HepG2 (cell line): ENCODE data around the gene DLX1. TPM values are rescaled to one million over a fixed set of nuclear protein-coding genes. Genes with fewer than 3 reads are reported as not detected.
A peak's percentile ranks its signal among the peaks of the same experiment; 100 is the strongest.

Source experiments
- AHR ChIP-seq: IDR thresholded peaks from 2 replicates; pipeline ENCODE4 v1.6.1; 2018; ENCODE audit warnings: missing genetic modification reagents, missing compliant biosample characterization
- ARID5B ChIP-seq: IDR thresholded peaks from 2 replicates; pipeline ENCODE4 v1.4.0; 2020; ENCODE audit warnings: mild to moderate bottlenecking, missing genetic modification reagents
- CBX5 ChIP-seq: sonication (generic); formaldehyde crosslinking; IDR thresholded peaks from 2 replicates; pipeline ENCODE4 v1.4.0; 2020; ENCODE audit warnings: missing genetic modification reagents, borderline replicate concordance
- CHD2 ChIP-seq: IDR thresholded peaks from 2 replicates; pipeline ENCODE4 v1.6.1; 2011; ENCODE audit warnings: low read depth, low read length, improper control_type of control experiment
- DMAP1 ChIP-seq: IDR thresholded peaks from 2 replicates; pipeline ENCODE4 v1.6.1; 2016
- HHEX ChIP-seq: IDR thresholded peaks from 2 replicates; pipeline ENCODE4 v1.6.1; 2016; ENCODE audit warnings: control low read depth
- IKZF5 ChIP-seq: IDR thresholded peaks from 2 replicates; pipeline ENCODE4 v1.6.1; 2018; ENCODE audit warnings: missing genetic modification reagents, mild to moderate bottlenecking, missing compliant biosample characterization
- ISX ChIP-seq: sonication (generic); formaldehyde crosslinking; conservative IDR thresholded peaks from 2 replicates; pipeline ENCODE4 v1.5.0; 2020; ENCODE audit warnings: missing genetic modification reagents
- KMT2A ChIP-seq: sonication (generic); formaldehyde crosslinking; IDR thresholded peaks from 2 replicates; pipeline ENCODE4 v1.4.0; 2020; ENCODE audit warnings: missing genetic modification reagents
- MAX ChIP-seq: IDR thresholded peaks from 2 replicates; pipeline ENCODE4 v1.6.1; 2012; ENCODE audit warnings: inconsistent platforms
- MIER2 ChIP-seq: IDR thresholded peaks from 2 replicates; pipeline ENCODE4 v1.6.1; 2016; ENCODE audit warnings: missing biosample characterization, missing genetic modification reagents
- MIXL1 ChIP-seq: IDR thresholded peaks from 2 replicates; pipeline ENCODE4 v1.6.1; 2016
- NFE2L2 ChIP-seq: fragments of 150-350 bp; IDR thresholded peaks from 2 replicates; pipeline ENCODE4 v1.6.1; 2014; ENCODE audit warnings: low read length
- RBM22 ChIP-seq: fragments of 200-400 bp; formaldehyde crosslinking; optimal IDR thresholded peaks from 2 replicates; pipeline ENCODE3; 2017; ENCODE audit warnings: mild to moderate bottlenecking, low read length, moderate library complexity
- SALL1 ChIP-seq: sonication (generic); formaldehyde crosslinking; IDR thresholded peaks from 2 replicates; pipeline ENCODE4 v1.8.0; 2022; ENCODE audit warnings: mild to moderate bottlenecking, missing genetic modification reagents
- SP1 ChIP-seq, 2 experiments: fragments of 450-650 bp in 1 of 2; sonication (generic) in 1 of 2; formaldehyde crosslinking in 1 of 2; IDR thresholded peaks; 2 replicates each; pipeline versions ENCODE4 v1.4.0 to v1.6.1; 2016 to 2020; ENCODE audit warnings: missing genetic modification reagents in 1 of 2
- TEAD3 ChIP-seq: optimal IDR thresholded peaks from 2 replicates; pipeline ENCODE3; 2016; ENCODE audit warnings: borderline replicate concordance
- WIZ ChIP-seq: sonication (generic); formaldehyde crosslinking; IDR thresholded peaks from 2 replicates; pipeline ENCODE4 v1.5.1; 2020; ENCODE audit warnings: mild to moderate bottlenecking, missing genetic modification reagents
- ZNF430 ChIP-seq: sonication (generic); formaldehyde crosslinking; IDR thresholded peaks from 2 replicates; pipeline ENCODE4 v1.9.0; 2021; ENCODE audit warnings: mild to moderate bottlenecking, missing genetic modification reagents
- ZNF768 ChIP-seq: sonication (generic); formaldehyde crosslinking; IDR thresholded peaks from 2 replicates; pipeline ENCODE4 v1.4.0; 2020; ENCODE audit warnings: missing genetic modification reagents
- polyA plus RNA-seq, 8 experiments: library from polyadenylated mRNA; depleted of rRNA in 3 of 8; stranded (reverse) in 7 of 8; unstranded in 1 of 8; fragments of >200 nt; fragmentation: Illumina TruSeq in 4 of 8; extraction: Trizol in 4 of 8; gene quantifications; 2 replicates each; pipeline versions ENCODE4 v1.2.1 to v1.2.3, GENCODE V29; 2011 to 2016; ENCODE audit warnings: low read depth in 4 of 8, missing spikeins in 1 of 8, mixed read lengths in 1 of 8; ENCODE audit not compliant: insufficient read depth in 1 of 8
- total RNA-seq, 5 experiments: library from RNA; depleted of rRNA; stranded (reverse); fragments of >200 nt; fragmentation: Illumina TruSeq; extraction: Trizol; gene quantifications; 2 replicates each; pipeline ENCODE4 v1.2.3, GENCODE V29; 2016; ENCODE audit warnings: low read depth in 1 of 5
- TF ChIP-seq, protein P1 (sequence below): sonication (generic); formaldehyde crosslinking; IDR thresholded peaks from 2 replicates; pipeline ENCODE4 v1.5.1; 2020; ENCODE audit warnings: mild to moderate bottlenecking, missing genetic modification reagents, moderate library complexity

DLX1 gene
- total and polyA plus RNA-seq, 2 of the 13 experiments (the other 11 are each of a cell fraction or from before 2014, with no cell fraction given): 0.18 to 0.86 TPM

- no peak for TF ChIP-seq RBM22
- TF ChIP-seq SP1 (IDR thresholded peaks at IDR 0.05): no peak
- TF ChIP-seq SP1 (CRISPR knock-in tag; IDR thresholded peaks at IDR 0.05): peak; percentile 79
- TF ChIP-seq SALL1: peak; percentile 86
- no peak for TF ChIP-seq WIZ
- peak; percentile 71; the same call in 1 of the 2 replicates for TF ChIP-seq ARID5B (CRISPR knock-in tag)
- 0 out of 2 replicates have a peak, but pooled peaks have one; percentile 22 for TF ChIP-seq CHD2
- peak; percentile 23; the same call in 1 of the 2 replicates for TF ChIP-seq DMAP1
- TF ChIP-seq MAX: peak; percentile 62; the same call in 1 of the 2 replicates
- no peak for TF ChIP-seq ISX (CRISPR knock-in tag)
- TF ChIP-seq MIER2: peak; percentile 34; the same call in 1 of the 2 replicates
- TF ChIP-seq KMT2A: peak; percentile 65; the same call in 1 of the 2 replicates
- TF ChIP-seq, protein P1, sequence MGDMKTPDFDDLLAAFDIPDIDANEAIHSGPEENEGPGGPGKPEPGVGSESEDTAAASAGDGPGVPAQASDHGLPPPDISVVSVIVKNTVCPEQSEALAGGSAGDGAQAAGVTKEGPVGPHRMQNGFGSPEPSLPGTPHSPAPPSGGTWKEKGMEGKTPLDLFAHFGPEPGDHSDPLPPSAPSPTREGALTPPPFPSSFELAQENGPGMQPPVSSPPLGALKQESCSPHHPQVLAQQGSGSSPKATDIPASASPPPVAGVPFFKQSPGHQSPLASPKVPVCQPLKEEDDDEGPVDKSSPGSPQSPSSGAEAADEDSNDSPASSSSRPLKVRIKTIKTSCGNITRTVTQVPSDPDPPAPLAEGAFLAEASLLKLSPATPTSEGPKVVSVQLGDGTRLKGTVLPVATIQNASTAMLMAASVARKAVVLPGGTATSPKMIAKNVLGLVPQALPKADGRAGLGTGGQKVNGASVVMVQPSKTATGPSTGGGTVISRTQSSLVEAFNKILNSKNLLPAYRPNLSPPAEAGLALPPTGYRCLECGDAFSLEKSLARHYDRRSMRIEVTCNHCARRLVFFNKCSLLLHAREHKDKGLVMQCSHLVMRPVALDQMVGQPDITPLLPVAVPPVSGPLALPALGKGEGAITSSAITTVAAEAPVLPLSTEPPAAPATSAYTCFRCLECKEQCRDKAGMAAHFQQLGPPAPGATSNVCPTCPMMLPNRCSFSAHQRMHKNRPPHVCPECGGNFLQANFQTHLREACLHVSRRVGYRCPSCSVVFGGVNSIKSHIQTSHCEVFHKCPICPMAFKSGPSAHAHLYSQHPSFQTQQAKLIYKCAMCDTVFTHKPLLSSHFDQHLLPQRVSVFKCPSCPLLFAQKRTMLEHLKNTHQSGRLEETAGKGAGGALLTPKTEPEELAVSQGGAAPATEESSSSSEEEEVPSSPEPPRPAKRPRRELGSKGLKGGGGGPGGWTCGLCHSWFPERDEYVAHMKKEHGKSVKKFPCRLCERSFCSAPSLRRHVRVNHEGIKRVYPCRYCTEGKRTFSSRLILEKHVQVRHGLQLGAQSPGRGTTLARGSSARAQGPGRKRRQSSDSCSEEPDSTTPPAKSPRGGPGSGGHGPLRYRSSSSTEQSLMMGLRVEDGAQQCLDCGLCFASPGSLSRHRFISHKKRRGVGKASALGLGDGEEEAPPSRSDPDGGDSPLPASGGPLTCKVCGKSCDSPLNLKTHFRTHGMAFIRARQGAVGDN (CRISPR knock-in tag): peak; percentile 45; the same call in 1 of the 2 replicates
- TF ChIP-seq NFE2L2: no peak
- TF ChIP-seq ZNF430 (CRISPR knock-in tag): peak; percentile 5; the same call in 1 of the 2 replicates
- peak; percentile 68 for TF ChIP-seq TEAD3
- peak; percentile 46; the same call in 1 of the 2 replicates for TF ChIP-seq IKZF5
- TF ChIP-seq MIXL1 (CRISPR knock-in tag): 0 out of 2 replicates have a peak, but pooled peaks have one; percentile 58
- peak; percentile 70; the same call in 1 of the 2 replicates for TF ChIP-seq CBX5
- TF ChIP-seq AHR (CRISPR knock-in tag): 0 out of 2 replicates have a peak, but pooled peaks have one; percentile 52
- no peak for TF ChIP-seq HHEX (CRISPR knock-in tag)
- peak; percentile 29; the same call in 1 of the 2 replicates for TF ChIP-seq ZNF768 (CRISPR knock-in tag)
Measured at GRCh38 chr2:172103471-172104272, 18.4 kb downstream of the DLX1 start (continued).
